ENCODE data around the gene UGT1A4. TPM values are rescaled to one million over a fixed set of nuclear protein-coding genes. Genes with fewer than 3 reads are reported as not detected.

The UGT1A4 gene
- total RNA-seq, 4 donors from 2014 or later = 0.51 TPM; not detected in 3

- H3K4me3 ChIP-seq = no peak overlapping the region
- no peaks in the 10 kb centered on the region for H3K36me3 ChIP-seq
- no peaks in the 10 kb centered on the region for H3K4me1 ChIP-seq
- ATAC-seq (no peak), DNase-seq (peak in 1 of 2 donors; percentile 16)
- H3K27me3 ChIP-seq = no peaks in the 10 kb centered on the region
- intact Hi-C loops (cut with DNase I; ENCODE audit: low total_unique reads) = no loop called here
- no peak overlapping the region for H3K27ac ChIP-seq
- in situ Hi-C loops (cut with MboI; ENCODE audit: low sequenced_read_pairs in 4 of 4) = no loop called here
- H3K9me3 ChIP-seq = no peaks in the 10 kb centered on the region
- TF ChIP-seq, protein P1, sequence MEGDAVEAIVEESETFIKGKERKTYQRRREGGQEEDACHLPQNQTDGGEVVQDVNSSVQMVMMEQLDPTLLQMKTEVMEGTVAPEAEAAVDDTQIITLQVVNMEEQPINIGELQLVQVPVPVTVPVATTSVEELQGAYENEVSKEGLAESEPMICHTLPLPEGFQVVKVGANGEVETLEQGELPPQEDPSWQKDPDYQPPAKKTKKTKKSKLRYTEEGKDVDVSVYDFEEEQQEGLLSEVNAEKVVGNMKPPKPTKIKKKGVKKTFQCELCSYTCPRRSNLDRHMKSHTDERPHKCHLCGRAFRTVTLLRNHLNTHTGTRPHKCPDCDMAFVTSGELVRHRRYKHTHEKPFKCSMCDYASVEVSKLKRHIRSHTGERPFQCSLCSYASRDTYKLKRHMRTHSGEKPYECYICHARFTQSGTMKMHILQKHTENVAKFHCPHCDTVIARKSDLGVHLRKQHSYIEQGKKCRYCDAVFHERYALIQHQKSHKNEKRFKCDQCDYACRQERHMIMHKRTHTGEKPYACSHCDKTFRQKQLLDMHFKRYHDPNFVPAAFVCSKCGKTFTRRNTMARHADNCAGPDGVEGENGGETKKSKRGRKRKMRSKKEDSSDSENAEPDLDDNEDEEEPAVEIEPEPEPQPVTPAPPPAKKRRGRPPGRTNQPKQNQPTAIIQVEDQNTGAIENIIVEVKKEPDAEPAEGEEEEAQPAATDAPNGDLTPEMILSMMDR (IDR thresholded peaks at IDR 0.05 in 4 of 5, conservative IDR thresholded peaks at IDR 0.05 in 1 of 5) = no peak
- no peak for TF ChIP-seq POLR2A (IDR thresholded peaks at IDR 0.05)
These were observed 12.5 kb upstream of the UGT1A4 start for GRCh38 chr2:233705911-233706506.

DNA sequence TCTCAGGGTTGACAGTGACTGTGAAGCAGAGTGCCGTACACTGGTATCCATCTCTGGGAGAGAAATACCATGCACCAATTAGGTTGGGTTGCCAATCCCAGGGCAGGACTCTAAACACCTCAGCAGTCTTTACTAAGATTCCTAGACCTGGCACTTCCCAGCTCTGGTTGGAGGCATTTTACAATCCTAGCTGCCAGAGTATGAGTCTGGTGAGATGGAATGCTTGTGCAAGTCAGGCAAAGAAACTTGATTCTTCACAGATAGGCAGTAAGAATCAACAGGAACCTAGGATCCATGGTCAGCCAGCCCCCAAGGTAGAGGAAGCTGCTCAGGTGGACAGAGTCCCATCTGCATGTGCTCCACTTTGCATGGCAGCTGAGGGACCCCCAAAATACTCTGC, 11.8 kb upstream of the UGT1A4 start:
- intact Hi-C loops (cut with DNase I; ENCODE audit: low total_unique reads) (no loop called here), in situ Hi-C loops (cut with MboI; ENCODE audit: low sequenced_read_pairs in 4 of 4) (no loop called here)
- Histone ChIP-seq H3K36me3 (no peaks in the 10 kb centered on the region), H3K27me3 (no peaks in the 10 kb centered on the region), H3K4me3 (no peak overlapping the region), H3K9me3 (no peaks in the 10 kb centered on the region), H3K27ac (no peak overlapping the region), H3K4me1 (no peaks in the 10 kb centered on the region)
- DNase-seq = no peak
- TF ChIP-seq, protein P1 (IDR thresholded peaks at IDR 0.05 in 4 of 5, conservative IDR thresholded peaks at IDR 0.05 in 1 of 5) = no peak
- TF ChIP-seq POLR2A (IDR thresholded peaks at IDR 0.05) = no peak
- ATAC-seq = no peak

GRCh38 chr2:233707940-233708644, 10.4 kb upstream of the UGT1A4 start:
- intact Hi-C loops (cut with DNase I; ENCODE audit: low total_unique reads) (no loop called here), in situ Hi-C loops (cut with MboI; ENCODE audit: low sequenced_read_pairs in 4 of 4) (no loop called here)
- Histone ChIP-seq H3K9me3 (no peaks in the 10 kb centered on the region), H3K36me3 (no peaks in the 10 kb centered on the region), H3K27me3 (no peaks in the 10 kb centered on the region), H3K4me1 (no peaks in the 10 kb centered on the region), H3K4me3 (no peak overlapping the region), H3K27ac (no peak overlapping the region)
- no peak for ATAC-seq
- no peak for TF ChIP-seq POLR2A (IDR thresholded peaks at IDR 0.05)
- TF ChIP-seq, protein P1 (IDR thresholded peaks at IDR 0.05 in 4 of 5, conservative IDR thresholded peaks at IDR 0.05 in 1 of 5) = no peak
- no peak for DNase-seq

- DNase-seq = no peak
- TF ChIP-seq POLR2A (IDR thresholded peaks at IDR 0.05) = no peak
- TF ChIP-seq, protein P1 (IDR thresholded peaks at IDR 0.05 in 4 of 5, conservative IDR thresholded peaks at IDR 0.05 in 1 of 5) = no peak
- Histone ChIP-seq H3K27me3 (no peaks in the 10 kb centered on the region), H3K4me1 (no peaks in the 10 kb centered on the region), H3K4me3 (no peak overlapping the region), H3K36me3 (no peaks in the 10 kb centered on the region), H3K9me3 (no peaks in the 10 kb centered on the region), H3K27ac (no peak overlapping the region)
- intact Hi-C loops (cut with DNase I; ENCODE audit: low total_unique reads) (no loop called here), in situ Hi-C loops (cut with MboI; ENCODE audit: low sequenced_read_pairs in 4 of 4) (no loop called here)
- no peak for ATAC-seq
These were observed 9.6 kb upstream of the UGT1A4 start for GRCh38 chr2:233708942-233709341.

All from gastrocnemius medialis (tissue), 4 donors.